ENCODE data around the gene FBXW4. TPM values are rescaled to one million over a fixed set of nuclear protein-coding genes. Genes with fewer than 3 reads are reported as not detected.

FBXW4 gene
- total and polyA plus RNA-seq, 9 of the 15 experiments (the other 6 are each of a cell fraction or from before 2014, with no cell fraction given): 1.0 to 10.6 (median 5.4) TPM

- TF ChIP-seq MGA (IDR thresholded peaks at IDR 0.05): peak; percentile 83
- peak; percentile 83 for TF ChIP-seq E2F6 (IDR thresholded peaks at IDR 0.05; ENCODE audit: borderline replicate concordance in 1 of 2, extremely low read depth in 1 of 2, insufficient read depth in 1 of 2, insufficient read length in 1 of 2, low read depth in 1 of 2, low read length in 1 of 2, poor library complexity in 1 of 2, severe bottlenecking in 1 of 2)
- peak; percentile 41 to 72; a peak in 2 of 4 replicates for TF ChIP-seq MLLT1 (IDR thresholded peaks at IDR 0.05)
- TF ChIP-seq ZFP1 (CRISPR knock-in tag; IDR thresholded peaks at IDR 0.05): no peak
- TF ChIP-seq POLR2AphosphoS2 (IDR thresholded peaks at IDR 0.05; ENCODE audit: low read length): no peak
- TF ChIP-seq NCOR1 (IDR thresholded peaks at IDR 0.05): no peak
- TF ChIP-seq GTF2E2 (tag; IDR thresholded peaks at IDR 0.05): no peak
These were observed at the start of gene FBXW4 (continued) for GRCh38 chr10:101694674-101695403.

Data from K562 (cell line).